ENCODE measurements around the gene EFCAB12.

DNA sequence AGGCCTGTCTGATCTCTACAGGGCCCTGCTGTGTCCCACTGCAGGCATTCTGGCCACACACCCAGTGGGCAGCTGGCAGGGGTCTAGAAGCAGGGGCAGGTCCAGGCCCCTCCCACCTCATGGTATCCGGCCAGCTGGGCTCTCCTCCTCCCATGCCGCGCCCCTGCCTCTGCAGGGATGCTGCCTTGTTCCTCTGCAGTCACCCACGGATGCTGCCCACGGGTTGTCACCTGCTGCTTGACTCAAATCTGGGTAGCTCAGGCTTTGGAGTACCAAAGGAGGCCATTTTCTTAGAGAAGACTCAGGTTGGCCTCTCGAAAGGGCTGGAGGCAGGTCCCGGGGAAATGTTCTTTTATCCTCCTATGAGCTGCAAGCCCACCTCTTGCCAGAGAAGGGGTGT lies 25.0 kb downstream of the EFCAB12 start:
- TF ChIP-seq, protein P1, sequence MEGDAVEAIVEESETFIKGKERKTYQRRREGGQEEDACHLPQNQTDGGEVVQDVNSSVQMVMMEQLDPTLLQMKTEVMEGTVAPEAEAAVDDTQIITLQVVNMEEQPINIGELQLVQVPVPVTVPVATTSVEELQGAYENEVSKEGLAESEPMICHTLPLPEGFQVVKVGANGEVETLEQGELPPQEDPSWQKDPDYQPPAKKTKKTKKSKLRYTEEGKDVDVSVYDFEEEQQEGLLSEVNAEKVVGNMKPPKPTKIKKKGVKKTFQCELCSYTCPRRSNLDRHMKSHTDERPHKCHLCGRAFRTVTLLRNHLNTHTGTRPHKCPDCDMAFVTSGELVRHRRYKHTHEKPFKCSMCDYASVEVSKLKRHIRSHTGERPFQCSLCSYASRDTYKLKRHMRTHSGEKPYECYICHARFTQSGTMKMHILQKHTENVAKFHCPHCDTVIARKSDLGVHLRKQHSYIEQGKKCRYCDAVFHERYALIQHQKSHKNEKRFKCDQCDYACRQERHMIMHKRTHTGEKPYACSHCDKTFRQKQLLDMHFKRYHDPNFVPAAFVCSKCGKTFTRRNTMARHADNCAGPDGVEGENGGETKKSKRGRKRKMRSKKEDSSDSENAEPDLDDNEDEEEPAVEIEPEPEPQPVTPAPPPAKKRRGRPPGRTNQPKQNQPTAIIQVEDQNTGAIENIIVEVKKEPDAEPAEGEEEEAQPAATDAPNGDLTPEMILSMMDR (IDR thresholded peaks at IDR 0.05), result no peak
- TF ChIP-seq POLR2AphosphoS5 (IDR thresholded peaks at IDR 0.05), result no peak
